B cell (primary cell): Measurements from ENCODE around the gene MAFG. TPM values are rescaled to one million over a fixed set of nuclear protein-coding genes. Genes with fewer than 3 reads are reported as not detected.

Source experiments
- ATAC-seq: fragments of 200-7000 bp; cut with Tn5 transposase; one replicate; pipeline ENCODE4 v1.10.0; 2021; ENCODE audit warnings: low read depth, mild to moderate bottlenecking, moderate number of reproducible peaks, moderate library complexity
- CTCF ChIA-PET: fragments of 350-600 bp; sonication (Branson Sonifier 250); formaldehyde crosslinking; loops from one replicate; lab custom pipeline; 2021; ENCODE audit warnings: antibody characterized with exemption, inconsistent platforms; lab: Charles Lee
- POLR2A ChIA-PET: fragments of 350-600 bp; sonication (Branson Sonifier 250); formaldehyde crosslinking; loops from one replicate; lab custom pipeline; 2021; ENCODE audit warnings: antibody characterized with exemption; lab: Charles Lee
- DNase-seq: peaks from one replicate; pipeline ENCODE4 v3.0.0; 2013
- H2AFZ ChIP-seq: 2 replicates; pipeline ENCODE4 v1.6.1; 2012; ENCODE audit warnings: mild to moderate bottlenecking, low read depth, low read length; ENCODE audit not compliant: insufficient read depth, poor library complexity, severe bottlenecking
- H3K27ac ChIP-seq, 2 donors: 1 replicate in 1 of 2; 2 replicates in 1 of 2; pipeline ENCODE4 v1.5.1; 2012 to 2013; ENCODE audit warnings: low read length in 2 of 2, mild to moderate bottlenecking in 2 of 2, moderate library complexity in 1 of 2
- H3K27me3 ChIP-seq, 4 experiments: fragments of 200-600 bp in 1 of 4; sonication (generic) in 1 of 4; replicated peaks in 1 of 4; 1 replicate in 2 of 4; 2 replicates in 2 of 4; pipeline versions ENCODE4 v1.6.1 to v1.7.0; 2013 to 2016; ENCODE audit warnings: low read length in 3 of 4, mild to moderate bottlenecking in 2 of 4, mixed read lengths in 1 of 4, moderate library complexity in 1 of 4; ENCODE audit not compliant: insufficient read depth in 4 of 4, control insufficient read depth in 3 of 4; ENCODE audit errors: control extremely low read depth in 1 of 4
- H3K36me3 ChIP-seq, 2 experiments: replicated peaks in 1 of 2; 1 replicate in 1 of 2; 2 replicates in 1 of 2; pipeline versions ENCODE4 v1.6.1 to v1.7.1; 2013; ENCODE audit warnings: low read length in 1 of 2; ENCODE audit not compliant: insufficient read depth in 2 of 2, control insufficient read depth in 1 of 2; ENCODE audit errors: control extremely low read depth in 1 of 2, extremely low read depth in 1 of 2
- H3K4me1 ChIP-seq, 2 donors: fragments of 200-600 bp in 1 of 2; sonication (generic) in 1 of 2; 1 replicate in 1 of 2; 2 replicates in 1 of 2; pipeline versions ENCODE4 v1.5.1 to v1.6.1; 2013 to 2017; ENCODE audit warnings: low read length in 2 of 2; ENCODE audit not compliant: control insufficient read depth in 2 of 2, insufficient read depth in 2 of 2
- H3K4me2 ChIP-seq: replicated peaks from 2 replicates; pipeline ENCODE3; 2012; ENCODE audit warnings: mild to moderate bottlenecking, low read depth, low read length; ENCODE audit not compliant: poor library complexity, severe bottlenecking
- H3K4me3 ChIP-seq, 5 experiments: fragments of 200-600 bp in 1 of 5; sonication (generic) in 1 of 5; 1 replicate in 3 of 5; 2 replicates in 2 of 5; pipeline versions ENCODE4 v1.5.1 to v1.7.0; 2011 to 2016; ENCODE audit warnings: low read length in 4 of 5, mild to moderate bottlenecking in 4 of 5, low read depth in 2 of 5, control low read depth in 1 of 5, moderate library complexity in 1 of 5; ENCODE audit not compliant: insufficient read depth in 1 of 5; ENCODE audit errors: control extremely low read depth in 1 of 5, extremely low read depth in 1 of 5
- H3K79me2 ChIP-seq: fragments of 200-600 bp; sonication (generic); one replicate; pipeline ENCODE4 v1.6.0; 2016; ENCODE audit warnings: low read length; ENCODE audit not compliant: control insufficient read depth, insufficient read depth
- H3K9ac ChIP-seq: fragments of 200-600 bp; sonication (generic); 2 replicates; pipeline ENCODE4 v1.6.1; 2017; ENCODE audit warnings: mild to moderate bottlenecking, low read length, moderate library complexity
- H3K9me3 ChIP-seq, 3 donors: one replicate each; pipeline versions ENCODE4 v1.6.1 to v1.7.1; 2013; ENCODE audit warnings: low read length in 2 of 3; ENCODE audit not compliant: control insufficient read depth in 2 of 3, insufficient read depth in 1 of 3; ENCODE audit errors: control extremely low read depth in 1 of 3
- H4K20me1 ChIP-seq: 2 replicates; pipeline ENCODE4 v1.6.0; 2012; ENCODE audit warnings: mild to moderate bottlenecking, low read length; ENCODE audit not compliant: insufficient read depth, control insufficient read depth, poor library complexity, severe bottlenecking
- H3K27ac Mint-ChIP-seq: one replicate; pipeline ENCODE4 v1.8.0; 2021; ENCODE audit warnings: mixed read lengths
- H3K27me3 Mint-ChIP-seq: one replicate; pipeline ENCODE4 v1.8.0; 2021; ENCODE audit warnings: mixed read lengths
- H3K4me1 Mint-ChIP-seq: one replicate; pipeline ENCODE4 v1.8.0; 2021; ENCODE audit warnings: mixed read lengths
- H3K4me3 Mint-ChIP-seq: one replicate; pipeline ENCODE4 v1.8.0; 2021; ENCODE audit warnings: mixed read lengths
- H3K9me3 Mint-ChIP-seq: one replicate; pipeline ENCODE4 v1.8.0; 2022; ENCODE audit warnings: mixed read lengths; ENCODE audit not compliant: insufficient read depth
- EZH2 ChIP-seq: IDR thresholded peaks from 2 replicates; pipeline ENCODE4 v1.6.1; 2012; ENCODE audit warnings: borderline replicate concordance, low read depth, mild to moderate bottlenecking, moderate library complexity, low read length; ENCODE audit not compliant: insufficient read depth, poor library complexity, severe bottlenecking
- WGBS: methylation state at CpG from one replicate; pipeline ENCODE4 v1.1.5; 2013; ENCODE audit warnings: missing lambda C conversion rate; ENCODE audit not compliant: insufficient coverage; 5-methylcytosine and 5-hydroxymethylcytosine counted together
- intact Hi-C: fragments of 100-400 bp; cut with micrococcal nuclease; formaldehyde crosslinking; loops from one replicate; pipeline ENCODE4 v1.10.0; 2022
- polyA plus RNA-seq: library from polyadenylated mRNA; depleted of rRNA; stranded (reverse); fragments of >200 nt; gene quantifications from 2 replicates; pipeline ENCODE4 v1.2.3, GENCODE V29; 2012
- total RNA-seq, 2 donors: library from RNA; stranded (reverse); fragments of 120-200 nt in 1 of 2; gene quantifications; 1 replicate in 1 of 2; 2 replicates in 1 of 2; pipeline versions ENCODE4 v1.2.3 to v1.2.4, GENCODE V29; 2013 to 2022
- TF ChIP-seq, protein P1 (sequence below): fragments of 200-600 bp; IDR thresholded peaks from one replicate; pipeline ENCODE4 v1.8.0; 2022; ENCODE audit warnings: antibody characterized with exemption, mild to moderate bottlenecking

Gene MAFG
- total and polyA plus RNA-seq, 2 donors (not counting 1 experiment from before 2014, with no cell fraction given) = 11.4 to 27.9 TPM

DNA sequence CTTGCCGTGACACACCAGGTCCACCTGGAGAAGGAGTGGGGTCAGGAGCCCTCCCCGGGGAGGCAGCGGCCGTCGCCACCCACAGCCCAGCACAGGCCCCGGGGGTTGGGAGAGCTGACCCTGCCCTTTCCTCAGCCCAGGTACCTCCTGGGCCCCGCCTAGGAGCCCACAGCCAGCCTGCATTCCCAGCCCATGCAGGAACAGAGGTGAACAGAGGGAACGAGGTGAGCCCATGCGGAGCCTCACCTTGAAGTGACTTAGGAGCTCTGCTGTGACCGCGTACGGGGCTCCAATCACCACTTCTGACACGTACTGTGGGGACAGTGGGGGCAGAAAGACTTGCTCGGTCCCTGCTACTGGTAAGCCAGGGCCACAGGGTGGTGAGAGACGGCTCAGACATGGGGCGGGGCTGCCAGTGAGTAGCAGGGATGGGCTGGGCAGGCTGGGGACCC lies 22.1 kb downstream of the MAFG start:
- H3K36me3 ChIP-seq = peaks cover 0 to 23% of the 10 kb centered on the region in 2 experiments
- WGBS = 95% methylated on average over 16 of the region's 16 CpGs
- H3K9ac ChIP-seq = no peak overlapping the region
- H3K4me1 ChIP-seq = peaks cover 11 to 19% of the 10 kb centered on the region in 2 donors
- no peaks in the 10 kb centered on the region for H3K9me3 ChIP-seq
- Mint-ChIP-seq H3K27ac (no peak overlapping the region), H3K4me1 (peaks cover 9% of the 10 kb centered on the region), H3K9me3 (no peaks in the 10 kb centered on the region), H3K27me3 (peaks cover 7% of the 10 kb centered on the region), H3K4me3 (no peak overlapping the region)
- H3K27ac ChIP-seq = no peak overlapping the region
- intact Hi-C loops = no loop called here
- H2AFZ ChIP-seq = no peak overlapping the region
- no peak overlapping the region for H3K4me3 ChIP-seq
- POLR2A ChIA-PET = no interaction called here
- DNase-seq = no peak
- peaks cover 22% of the 10 kb centered on the region for H3K79me2 ChIP-seq
- CTCF ChIA-PET = no interaction called here
- ATAC-seq = no peak
- H3K27me3 ChIP-seq = peaks cover 0 to 20% (median 7%) of the 10 kb centered on the region in 4 experiments
- TF ChIP-seq, protein P1, sequence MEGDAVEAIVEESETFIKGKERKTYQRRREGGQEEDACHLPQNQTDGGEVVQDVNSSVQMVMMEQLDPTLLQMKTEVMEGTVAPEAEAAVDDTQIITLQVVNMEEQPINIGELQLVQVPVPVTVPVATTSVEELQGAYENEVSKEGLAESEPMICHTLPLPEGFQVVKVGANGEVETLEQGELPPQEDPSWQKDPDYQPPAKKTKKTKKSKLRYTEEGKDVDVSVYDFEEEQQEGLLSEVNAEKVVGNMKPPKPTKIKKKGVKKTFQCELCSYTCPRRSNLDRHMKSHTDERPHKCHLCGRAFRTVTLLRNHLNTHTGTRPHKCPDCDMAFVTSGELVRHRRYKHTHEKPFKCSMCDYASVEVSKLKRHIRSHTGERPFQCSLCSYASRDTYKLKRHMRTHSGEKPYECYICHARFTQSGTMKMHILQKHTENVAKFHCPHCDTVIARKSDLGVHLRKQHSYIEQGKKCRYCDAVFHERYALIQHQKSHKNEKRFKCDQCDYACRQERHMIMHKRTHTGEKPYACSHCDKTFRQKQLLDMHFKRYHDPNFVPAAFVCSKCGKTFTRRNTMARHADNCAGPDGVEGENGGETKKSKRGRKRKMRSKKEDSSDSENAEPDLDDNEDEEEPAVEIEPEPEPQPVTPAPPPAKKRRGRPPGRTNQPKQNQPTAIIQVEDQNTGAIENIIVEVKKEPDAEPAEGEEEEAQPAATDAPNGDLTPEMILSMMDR = no peak
- no peak for TF ChIP-seq EZH2
- H3K4me2 ChIP-seq = no peak overlapping the region
- H4K20me1 ChIP-seq = peaks cover 16% of the 10 kb centered on the region

GRCh38 chr17:81904600-81905423 lies 22.7 kb downstream of the MAFG start:
- DNase-seq (no peak), ATAC-seq (no peak)
- CTCF ChIA-PET = no interaction called here
- no peak overlapping the region for H3K4me3 Mint-ChIP-seq
- H3K4me3 ChIP-seq = no peak overlapping the region
- peaks cover 0 to 20% (median 7%) of the 10 kb centered on the region in 4 experiments for H3K27me3 ChIP-seq
- peaks cover 0 to 29% of the 10 kb centered on the region in 2 experiments for H3K36me3 ChIP-seq
- no peak overlapping the region for H3K27ac Mint-ChIP-seq
- POLR2A ChIA-PET = no interaction called here
- intact Hi-C loops = no loop called here
- H3K4me2 ChIP-seq = no peak overlapping the region
- H3K4me1 Mint-ChIP-seq = peaks cover 5% of the 10 kb centered on the region
- H4K20me1 ChIP-seq = peaks cover 10% of the 10 kb centered on the region
- WGBS = 95% methylated on average over 27 of the region's 28 CpGs
- no peak overlapping the region for H2AFZ ChIP-seq
- H3K9me3 ChIP-seq = no peaks in the 10 kb centered on the region
- peaks cover 7% of the 10 kb centered on the region for H3K27me3 Mint-ChIP-seq
- peaks cover 6 to 15% of the 10 kb centered on the region in 2 donors for H3K4me1 ChIP-seq
- no peak overlapping the region for H3K9ac ChIP-seq
- H3K79me2 ChIP-seq = peaks cover 15% of the 10 kb centered on the region
- no peak overlapping the region for H3K27ac ChIP-seq
- H3K9me3 Mint-ChIP-seq = no peaks in the 10 kb centered on the region
- TF ChIP-seq, protein P1 = no peak
- TF ChIP-seq EZH2 = no peak
